Psoas muscle (tissue), 8 donors: ENCODE data around the gene PCED1B. TPM values are rescaled to one million over a fixed set of nuclear protein-coding genes. Genes with fewer than 3 reads are reported as not detected.

ENCODE experiments used
- ATAC-seq, 4 donors: fragments of 200-7000 bp; cut with Tn5 transposase; one replicate each; pipeline ENCODE4 v1.9.1; 2020; ENCODE audit warnings: moderate library complexity in 3 of 4, mild to moderate bottlenecking in 2 of 4
- DNase-seq, 2 donors: peaks; one replicate each; pipeline ENCODE4 v3.0.0-alpha.2; 2020
- H3K27ac ChIP-seq: fragments of 200-600 bp; one replicate; pipeline ENCODE4 v1.8.0; 2022
- H3K27me3 ChIP-seq, 3 donors: fragments of 200-600 bp in 1 of 3; one replicate each; pipeline versions ENCODE4 v1.6.1 to v1.8.0; 2013 to 2022; ENCODE audit warnings: low read length in 2 of 3, mild to moderate bottlenecking in 2 of 3, moderate library complexity in 1 of 3; ENCODE audit not compliant: insufficient read depth in 3 of 3
- H3K36me3 ChIP-seq, 2 donors: fragments of 200-600 bp in 1 of 2; one replicate each; pipeline versions ENCODE4 v1.6.1 to v1.8.0; 2013 to 2022; ENCODE audit warnings: low read depth in 1 of 2, mild to moderate bottlenecking in 1 of 2, moderate library complexity in 1 of 2; ENCODE audit not compliant: insufficient read depth in 1 of 2
- H3K4me1 ChIP-seq: fragments of 200-600 bp; one replicate; pipeline ENCODE4 v1.8.0; 2022
- H3K4me3 ChIP-seq: fragments of 200-600 bp; one replicate; pipeline ENCODE4 v1.8.0; 2022; ENCODE audit warnings: mild to moderate bottlenecking
- H3K9me3 ChIP-seq: fragments of 200-600 bp; one replicate; pipeline ENCODE4 v1.8.0; 2022
- WGBS, 3 donors: extraction: QIAGEN DNeasy Blood & Tissue Kit; methylation state at CpG; one replicate each; pipeline versions ENCODE4 v1.1.6 to v1.1.7; 2013; 5-methylcytosine and 5-hydroxymethylcytosine counted together
- intact Hi-C, 2 donors: fragments of 100-400 bp; cut with DNase I; formaldehyde crosslinking; loops; one replicate each; pipeline versions ENCODE4 v1.11.0 to v1.14.2; 2022
- polyA plus RNA-seq, 3 donors: library from polyadenylated mRNA; stranded (reverse); fragments of 200-250 nt; gene quantifications; one replicate each; pipeline ENCODE4 v1.2.3, GENCODE V29; 2013
- total RNA-seq, 4 donors: library from RNA; stranded (reverse); fragmentation: NEBNext Ultra II Directional in 2 of 4; extraction: Animal tissue kit (Norgen Biotek cat#: 25700) in 2 of 4; gene quantifications; one replicate each; pipeline versions ENCODE4 v1.2.1 to v1.2.4, GENCODE V29; 2021 to 2023
- TF ChIP-seq, protein P1 (sequence below): fragments of 200-600 bp; IDR thresholded peaks from one replicate; pipeline ENCODE4 v1.8.0; 2022; ENCODE audit warnings: antibody characterized with exemption
- donor health status: healthy with polysubstance abuse.
- donor health status: DM: no; HTN: no; CAD: no; lungs with moderate emphysema.
- donor health status: Bipolar disorder and iron deficiency.
- donor health status: healthy.
- donor health status: DM: yes; HTN: yes; CAD: no.
- donor health status: DM: no; HTN: no; CAD: no.
- donor health status: DM: no; HTN: no; CAD: no.
- donor health status: DM: yes; HTN: yes; CAD: no.

The PCED1B gene
- total and polyA plus RNA-seq, 7 donors = 0.18 to 1.2 (median 0.38) TPM

DNA sequence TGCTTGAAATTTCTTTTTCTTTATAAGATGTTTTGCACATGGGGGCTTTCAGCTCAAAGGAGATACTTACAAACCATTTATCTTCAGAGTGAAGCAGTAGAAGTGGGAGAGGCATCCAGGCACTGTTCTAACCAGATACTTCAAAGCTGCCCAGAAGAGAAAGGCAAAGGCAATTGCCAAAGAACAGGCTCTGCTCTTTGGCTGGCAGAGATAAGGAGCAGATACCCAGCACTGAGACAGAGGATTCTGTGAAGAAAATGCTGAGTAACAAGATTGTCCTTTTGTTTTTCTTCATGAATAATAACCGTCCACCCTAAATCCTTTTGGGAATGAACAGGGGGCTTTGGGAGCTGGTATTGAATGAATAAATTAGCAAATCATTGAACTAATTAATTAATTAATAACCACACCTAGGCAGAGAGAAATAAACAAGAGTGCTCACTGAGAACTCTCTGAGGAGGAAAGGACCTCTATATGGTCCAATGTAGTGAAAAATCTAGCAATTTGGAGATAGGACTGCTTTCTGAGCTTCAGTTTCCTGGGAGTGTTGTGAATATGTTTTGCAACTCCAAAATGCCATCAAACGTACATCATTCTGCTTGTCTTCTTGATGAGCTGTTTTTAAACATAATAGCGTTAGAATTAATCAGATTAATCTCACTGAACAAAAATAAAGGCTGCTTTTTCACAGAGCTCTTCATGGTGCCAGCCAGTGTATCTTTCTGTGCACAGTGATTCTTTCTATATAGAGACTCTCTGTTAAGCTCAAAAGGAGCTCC lies 193.2 kb downstream of the PCED1B start:
- TF ChIP-seq, protein P1, sequence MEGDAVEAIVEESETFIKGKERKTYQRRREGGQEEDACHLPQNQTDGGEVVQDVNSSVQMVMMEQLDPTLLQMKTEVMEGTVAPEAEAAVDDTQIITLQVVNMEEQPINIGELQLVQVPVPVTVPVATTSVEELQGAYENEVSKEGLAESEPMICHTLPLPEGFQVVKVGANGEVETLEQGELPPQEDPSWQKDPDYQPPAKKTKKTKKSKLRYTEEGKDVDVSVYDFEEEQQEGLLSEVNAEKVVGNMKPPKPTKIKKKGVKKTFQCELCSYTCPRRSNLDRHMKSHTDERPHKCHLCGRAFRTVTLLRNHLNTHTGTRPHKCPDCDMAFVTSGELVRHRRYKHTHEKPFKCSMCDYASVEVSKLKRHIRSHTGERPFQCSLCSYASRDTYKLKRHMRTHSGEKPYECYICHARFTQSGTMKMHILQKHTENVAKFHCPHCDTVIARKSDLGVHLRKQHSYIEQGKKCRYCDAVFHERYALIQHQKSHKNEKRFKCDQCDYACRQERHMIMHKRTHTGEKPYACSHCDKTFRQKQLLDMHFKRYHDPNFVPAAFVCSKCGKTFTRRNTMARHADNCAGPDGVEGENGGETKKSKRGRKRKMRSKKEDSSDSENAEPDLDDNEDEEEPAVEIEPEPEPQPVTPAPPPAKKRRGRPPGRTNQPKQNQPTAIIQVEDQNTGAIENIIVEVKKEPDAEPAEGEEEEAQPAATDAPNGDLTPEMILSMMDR = no peak
- WGBS, 3 donors = 59 to 75% (median 62%) methylated on average over 3 of the region's 3 CpGs
- no peak overlapping the region for H3K4me3 ChIP-seq
- no peaks in the 10 kb centered on the region for H3K4me1 ChIP-seq
- intact Hi-C loops = no loop called here
- no peaks in the 10 kb centered on the region for H3K9me3 ChIP-seq
- no peaks in the 10 kb centered on the region for H3K27me3 ChIP-seq
- no peak for DNase-seq
- H3K36me3 ChIP-seq = no peaks in the 10 kb centered on the region
- ATAC-seq = no peak
- no peak overlapping the region for H3K27ac ChIP-seq

DNA sequence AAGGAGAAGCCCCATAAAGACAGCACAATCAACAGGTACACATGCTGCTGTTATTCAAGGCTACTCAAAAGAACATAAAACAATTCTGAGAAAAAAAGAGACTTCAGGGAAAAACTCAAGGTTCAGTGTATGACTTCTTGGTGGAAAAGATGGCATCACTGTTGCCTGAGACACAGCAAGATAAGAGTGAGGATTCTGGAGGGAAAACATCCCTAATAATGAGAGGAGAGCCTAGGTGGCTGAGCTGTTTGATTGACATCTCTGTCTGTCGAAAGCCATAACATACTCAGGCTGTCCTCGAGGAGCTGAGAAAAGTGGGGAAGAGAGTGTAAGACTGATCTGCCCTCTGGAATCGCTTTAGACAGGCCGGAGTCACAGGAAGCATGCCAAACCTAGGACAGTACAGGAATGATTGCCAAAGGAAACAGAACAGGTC lies 193.8 kb downstream of the PCED1B start:
- Histone ChIP-seq H3K4me1 (no peaks in the 10 kb centered on the region), H3K4me3 (no peak overlapping the region), H3K27me3 (no peaks in the 10 kb centered on the region), H3K27ac (no peak overlapping the region), H3K36me3 (no peaks in the 10 kb centered on the region), H3K9me3 (no peaks in the 10 kb centered on the region)
- no peak for ATAC-seq
- DNase-seq = no peak
- TF ChIP-seq, protein P1 = no peak
- WGBS, 3 donors = 45 to 57% (median 53%) methylated on average over 4 of the region's 4 CpGs
- intact Hi-C loops = no loop called here

DNA sequence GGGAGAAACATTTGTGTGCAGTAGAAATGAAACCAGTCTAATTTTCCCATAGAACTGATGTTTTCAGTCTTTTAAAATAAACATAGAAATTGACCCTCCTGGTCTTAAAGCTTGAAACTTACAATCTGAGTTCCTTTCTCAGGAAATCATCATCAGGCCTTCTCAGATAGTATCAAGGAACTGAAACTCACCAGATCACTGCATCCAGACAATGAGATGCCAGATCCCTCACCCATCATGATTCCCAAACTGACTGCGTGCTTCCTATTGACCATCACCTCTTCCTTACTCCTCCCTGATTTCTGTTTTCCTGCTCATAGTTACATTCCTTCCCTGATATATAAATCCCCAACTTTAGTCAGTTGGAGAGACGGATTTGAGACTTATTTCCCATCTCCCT lies 195.3 kb downstream of the PCED1B start:
- DNase-seq (no peak), ATAC-seq (no peak)
- Histone ChIP-seq H3K27me3 (no peaks in the 10 kb centered on the region), H3K36me3 (no peaks in the 10 kb centered on the region), H3K4me3 (no peak overlapping the region), H3K4me1 (no peaks in the 10 kb centered on the region), H3K9me3 (no peaks in the 10 kb centered on the region), H3K27ac (no peak overlapping the region)
- WGBS, 3 donors = 83 to 88% (median 84%) methylated on average over 2 of the region's 2 CpGs
- intact Hi-C loops = no loop called here
- TF ChIP-seq, protein P1 = no peak

DNA sequence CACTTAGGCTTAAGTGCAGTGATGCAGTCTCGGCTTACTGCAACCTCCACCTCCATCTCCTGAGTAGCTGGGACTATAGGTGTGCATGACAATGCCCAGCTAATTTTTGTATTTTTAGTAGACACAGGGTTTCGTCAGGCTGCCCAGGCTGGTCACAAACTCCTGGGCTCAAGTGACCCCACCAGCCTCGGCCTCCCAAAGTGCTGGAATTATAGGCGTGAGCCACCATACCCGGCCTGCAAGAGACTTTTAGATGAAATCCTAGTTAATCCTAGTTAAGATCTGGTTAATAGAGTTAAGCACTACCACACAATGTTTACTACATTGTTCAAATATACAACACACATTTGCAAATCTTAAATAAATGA lies 196.8 kb downstream of the PCED1B start:
- intact Hi-C loops = no loop called here

More for the DNA sequence above, 196.8 kb downstream of the PCED1B start:
- Histone ChIP-seq H3K27me3 (no peaks in the 10 kb centered on the region), H3K9me3 (no peaks in the 10 kb centered on the region), H3K4me1 (no peaks in the 10 kb centered on the region), H3K27ac (no peak overlapping the region), H3K4me3 (no peak overlapping the region), H3K36me3 (no peaks in the 10 kb centered on the region)
- DNase-seq = no peak
- no peak for ATAC-seq
- 80 to 91% (median 87%) methylated on average over 5 of the region's 5 CpGs for WGBS, 3 donors
- TF ChIP-seq, protein P1 = no peak
